Mucosa of rectum (tissue), 2 donors: ENCODE results near the gene SERPINA1.
A peak's percentile ranks its signal among the peaks of the same experiment; 100 is the strongest.
"Not testable (repeated sequence)": the region's sequence is repeated elsewhere in the genome, so short reads cannot be mapped to it uniquely, and the experiment has no call there.

Experiments used
- H3K27ac ChIP-seq, 2 donors: one replicate each; pipeline ENCODE4 v1.7.0; 2013; ENCODE audit warnings: inconsistent platforms in 2 of 2, low read depth in 2 of 2, low read length in 2 of 2
- H3K27me3 ChIP-seq, 2 donors: one replicate each; pipeline ENCODE4 v1.7.0; 2013; ENCODE audit warnings: low read length in 2 of 2; ENCODE audit not compliant: control insufficient read depth in 2 of 2, insufficient read depth in 2 of 2
- H3K36me3 ChIP-seq, 2 donors: one replicate each; pipeline ENCODE4 v1.7.0; 2013; ENCODE audit warnings: low read length in 2 of 2; ENCODE audit not compliant: control insufficient read depth in 2 of 2, insufficient read depth in 2 of 2
- H3K4me1 ChIP-seq, 2 donors: one replicate each; pipeline ENCODE4 v1.7.0; 2013; ENCODE audit warnings: low read length in 2 of 2, mild to moderate bottlenecking in 1 of 2; ENCODE audit not compliant: control insufficient read depth in 2 of 2, insufficient read depth in 2 of 2
- H3K4me3 ChIP-seq, 2 donors: one replicate each; pipeline ENCODE4 v1.7.0; 2013; ENCODE audit warnings: low read length in 2 of 2
- H3K9ac ChIP-seq, 2 donors: one replicate each; pipeline ENCODE4 v1.7.0; 2013; ENCODE audit warnings: low read length in 2 of 2, low read depth in 1 of 2, mild to moderate bottlenecking in 1 of 2
- H3K9me3 ChIP-seq, 2 donors: one replicate each; pipeline ENCODE4 v1.7.0; 2013; ENCODE audit warnings: low read length in 2 of 2; ENCODE audit not compliant: control insufficient read depth in 2 of 2
- donor health status: healthy.
- donor health status: Normal muscosa, but diverticular disease.

SERPINA1 gene

GRCh38 chr14:94411638-94412037 lies 23.2 kb upstream of the SERPINA1 start:
- H3K4me3 ChIP-seq = no peak overlapping the region
- no peaks in the 10 kb centered on the region for H3K36me3 ChIP-seq
- H3K27ac ChIP-seq = peak overlapping the region in 1 of 2 donors; percentile 44
- no peak overlapping the region for H3K9ac ChIP-seq
- H3K4me1 ChIP-seq = peaks cover 2 to 7% of the 10 kb centered on the region in 2 donors
- no peaks in the 10 kb centered on the region for H3K27me3 ChIP-seq
- H3K9me3 ChIP-seq = peaks cover 0 to 4% of the 10 kb centered on the region in 2 donors

GRCh38 chr14:94409430-94409829 lies 21.0 kb upstream of the SERPINA1 start:
- H3K36me3 ChIP-seq, H3K4me3 ChIP-seq, H3K9me3 ChIP-seq, H3K27me3 ChIP-seq, H3K9ac ChIP-seq, H3K4me1 ChIP-seq, H3K27ac ChIP-seq: not testable (repeated sequence)

GRCh38 chr14:94408546-94409095 lies 20.2 kb upstream of the SERPINA1 start:
- no peaks in the 10 kb centered on the region for H3K36me3 ChIP-seq
- H3K9ac ChIP-seq = no peak overlapping the region
- no peaks in the 10 kb centered on the region for H3K27me3 ChIP-seq
- peaks cover 2 to 7% of the 10 kb centered on the region in 2 donors for H3K4me1 ChIP-seq
- H3K4me3 ChIP-seq = no peak overlapping the region
- no peak overlapping the region for H3K27ac ChIP-seq
- peaks cover 0 to 4% of the 10 kb centered on the region in 2 donors for H3K9me3 ChIP-seq

GRCh38 chr14:94407906-94408305 lies 19.5 kb upstream of the SERPINA1 start:
- no peaks in the 10 kb centered on the region for H3K36me3 ChIP-seq
- no peak overlapping the region for H3K27ac ChIP-seq
- no peaks in the 10 kb centered on the region for H3K27me3 ChIP-seq
- H3K4me1 ChIP-seq = peaks cover 2 to 7% of the 10 kb centered on the region in 2 donors
- H3K9me3 ChIP-seq = peaks cover 0 to 4% of the 10 kb centered on the region in 2 donors
- no peak overlapping the region for H3K9ac ChIP-seq
- H3K4me3 ChIP-seq = no peak overlapping the region

- Histone ChIP-seq H3K27me3 (no peaks in the 10 kb centered on the region), H3K4me1 (no peaks in the 10 kb centered on the region), H3K36me3 (no peaks in the 10 kb centered on the region), H3K9me3 (peaks cover 0 to 4% of the 10 kb centered on the region in 2 donors), H3K4me3 (no peak overlapping the region), H3K27ac (no peak overlapping the region), H3K9ac (no peak overlapping the region)
Observed at GRCh38 chr14:94406910-94407309, 18.5 kb upstream of the SERPINA1 start.

GRCh38 chr14:94405486-94405885 lies 17.1 kb upstream of the SERPINA1 start:
- Histone ChIP-seq H3K27me3 (no peaks in the 10 kb centered on the region), H3K9me3 (peaks cover 0 to 4% of the 10 kb centered on the region in 2 donors), H3K27ac (no peak overlapping the region), H3K36me3 (no peaks in the 10 kb centered on the region), H3K4me1 (no peaks in the 10 kb centered on the region), H3K4me3 (no peak overlapping the region), H3K9ac (no peak overlapping the region)

- Histone ChIP-seq H3K36me3 (no peaks in the 10 kb centered on the region), H3K9me3 (peaks cover 0 to 4% of the 10 kb centered on the region in 2 donors), H3K27me3 (no peaks in the 10 kb centered on the region), H3K9ac (no peak overlapping the region), H3K27ac (no peak overlapping the region), H3K4me1 (no peaks in the 10 kb centered on the region), H3K4me3 (no peak overlapping the region)
Observed at GRCh38 chr14:94404561-94404960, 16.2 kb upstream of the SERPINA1 start.

- Histone ChIP-seq H3K27me3 (no peaks in the 10 kb centered on the region), H3K4me3 (no peak overlapping the region), H3K9me3 (peaks cover 0 to 4% of the 10 kb centered on the region in 2 donors), H3K36me3 (no peaks in the 10 kb centered on the region), H3K9ac (no peak overlapping the region), H3K4me1 (no peaks in the 10 kb centered on the region), H3K27ac (no peak overlapping the region)
Observed at GRCh38 chr14:94403312-94403932, 15.0 kb upstream of the SERPINA1 start.

- Histone ChIP-seq H3K9ac (no peak overlapping the region), H3K4me3 (no peak overlapping the region), H3K27me3 (no peaks in the 10 kb centered on the region), H3K9me3 (no peaks in the 10 kb centered on the region), H3K27ac (no peak overlapping the region), H3K36me3 (no peaks in the 10 kb centered on the region), H3K4me1 (peaks cover 0 to 2% of the 10 kb centered on the region in 2 donors)
Observed at GRCh38 chr14:94401083-94401482, 12.7 kb upstream of the SERPINA1 start.

GRCh38 chr14:94400422-94400841 lies 12.0 kb upstream of the SERPINA1 start:
- no peak overlapping the region for H3K4me3 ChIP-seq
- H3K9ac ChIP-seq = no peak overlapping the region
- no peaks in the 10 kb centered on the region for H3K36me3 ChIP-seq
- no peaks in the 10 kb centered on the region for H3K9me3 ChIP-seq
- H3K27ac ChIP-seq = no peak overlapping the region
- H3K27me3 ChIP-seq = no peaks in the 10 kb centered on the region
- peaks cover 0 to 4% of the 10 kb centered on the region in 2 donors for H3K4me1 ChIP-seq
